Measurements from ENCODE around the gene ADAMTSL4.

GRCh38 chr1:150532860-150533259 lies 16.3 kb upstream of the ADAMTSL4 start:
- TF ChIP-seq POLR2AphosphoS5 (IDR thresholded peaks at IDR 0.05; ENCODE audit: insufficient read depth, low read depth, low read length) (no peak), POLR2A (IDR thresholded peaks at IDR 0.05; ENCODE audit: low read depth, low read length) (no peak), EZH2 (IDR thresholded peaks at IDR 0.05; ENCODE audit: borderline replicate concordance, low read depth, low read length, severe bottlenecking) (no peak), JUN (IDR thresholded peaks at IDR 0.05; ENCODE audit: borderline replicate concordance, insufficient read depth, insufficient read length, low read depth) (no peak), MYC (IDR thresholded peaks at IDR 0.05; ENCODE audit: low read depth, low read length) (no peak), GATA2 (IDR thresholded peaks at IDR 0.05; ENCODE audit: insufficient read depth, insufficient read length, low read depth, low read length) (no peak)
- TF ChIP-seq, protein P1, sequence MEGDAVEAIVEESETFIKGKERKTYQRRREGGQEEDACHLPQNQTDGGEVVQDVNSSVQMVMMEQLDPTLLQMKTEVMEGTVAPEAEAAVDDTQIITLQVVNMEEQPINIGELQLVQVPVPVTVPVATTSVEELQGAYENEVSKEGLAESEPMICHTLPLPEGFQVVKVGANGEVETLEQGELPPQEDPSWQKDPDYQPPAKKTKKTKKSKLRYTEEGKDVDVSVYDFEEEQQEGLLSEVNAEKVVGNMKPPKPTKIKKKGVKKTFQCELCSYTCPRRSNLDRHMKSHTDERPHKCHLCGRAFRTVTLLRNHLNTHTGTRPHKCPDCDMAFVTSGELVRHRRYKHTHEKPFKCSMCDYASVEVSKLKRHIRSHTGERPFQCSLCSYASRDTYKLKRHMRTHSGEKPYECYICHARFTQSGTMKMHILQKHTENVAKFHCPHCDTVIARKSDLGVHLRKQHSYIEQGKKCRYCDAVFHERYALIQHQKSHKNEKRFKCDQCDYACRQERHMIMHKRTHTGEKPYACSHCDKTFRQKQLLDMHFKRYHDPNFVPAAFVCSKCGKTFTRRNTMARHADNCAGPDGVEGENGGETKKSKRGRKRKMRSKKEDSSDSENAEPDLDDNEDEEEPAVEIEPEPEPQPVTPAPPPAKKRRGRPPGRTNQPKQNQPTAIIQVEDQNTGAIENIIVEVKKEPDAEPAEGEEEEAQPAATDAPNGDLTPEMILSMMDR (IDR thresholded peaks at IDR 0.05; ENCODE audit: extremely low read depth in 1 of 2, insufficient read depth in 1 of 2, low read depth in 1 of 2, low read length in 2 of 2), result no peak
